Esophagus squamous epithelium (tissue), 5 donors: ENCODE measurements around the gene NELL1. TPM values are rescaled to one million over a fixed set of nuclear protein-coding genes. Genes with fewer than 3 reads are reported as not detected.

Experiments
- DNase-seq: peaks from one replicate; lab custom pipeline; 2025; lab: John Stamatoyannopoulos, UW
- H3K27ac ChIP-seq, 4 donors: fragments of 200-600 bp; sonication (generic); one replicate each; pipeline ENCODE4 v1.5.1; 2016 to 2019; ENCODE audit warnings: mild to moderate bottlenecking in 1 of 4
- H3K27me3 ChIP-seq, 4 donors: fragments of 200-600 bp; sonication (generic); 1 replicate in 3 of 4; 2 replicates in 1 of 4; pipeline versions ENCODE4 v1.5.1 to v1.6.0; 2017 to 2021; ENCODE audit warnings: antibody characterized with exemption in 1 of 4
- H3K36me3 ChIP-seq, 3 donors: fragments of 200-600 bp; sonication (generic); one replicate each; pipeline ENCODE4 v1.5.1; 2016 to 2019
- H3K4me1 ChIP-seq, 3 donors: fragments of 200-600 bp; sonication (generic); one replicate each; pipeline ENCODE4 v1.5.1; 2017 to 2019
- H3K4me3 ChIP-seq, 4 donors: fragments of 200-600 bp; sonication (generic); 1 replicate in 3 of 4; 2 replicates in 1 of 4; pipeline ENCODE4 v1.5.1; 2016 to 2019; ENCODE audit warnings: mild to moderate bottlenecking in 2 of 4, moderate library complexity in 1 of 4
- H3K9me3 ChIP-seq, 3 donors: fragments of 200-600 bp; sonication (generic); one replicate each; pipeline ENCODE4 v1.5.1; 2016 to 2019
- CTCF ChIP-seq, 6 experiments: fragments of 450-650 bp in 4 of 6; fragments of 200-600 bp in 2 of 6; sonication (generic) in 2 of 6; IDR thresholded peaks; one replicate each; pipeline ENCODE4 v1.5.1; 2016 to 2019; ENCODE audit warnings: antibody characterized with exemption in 6 of 6, mild to moderate bottlenecking in 4 of 6, moderate library complexity in 4 of 6
- POLR2A ChIP-seq, 4 donors: fragments of 450-650 bp; IDR thresholded peaks; one replicate each; pipeline ENCODE4 v1.6.1; 2017; ENCODE audit warnings: antibody characterized with exemption in 4 of 4, mild to moderate bottlenecking in 4 of 4, moderate library complexity in 3 of 4
- WGBS, 2 donors: methylation state at CpG; one replicate each; pipeline ENCODE4 v1.1.5; 2018; 5-methylcytosine and 5-hydroxymethylcytosine counted together
- intact Hi-C: fragments of 100-400 bp; cut with DNase I; formaldehyde crosslinking; loops from one replicate; pipeline ENCODE4 v1.15.0; 2022
- total RNA-seq, 4 donors: library from RNA; depleted of rRNA; stranded (reverse); fragments of >200 nt; gene quantifications; one replicate each; pipeline ENCODE4 v1.1.0, GENCODE V29; 2016
- donor health status: DM: yes; HTN: yes; CAD: no.

The NELL1 gene
- total RNA-seq, 4 donors from 2014 or later, result 1.5 TPM; not detected in 3

DNA sequence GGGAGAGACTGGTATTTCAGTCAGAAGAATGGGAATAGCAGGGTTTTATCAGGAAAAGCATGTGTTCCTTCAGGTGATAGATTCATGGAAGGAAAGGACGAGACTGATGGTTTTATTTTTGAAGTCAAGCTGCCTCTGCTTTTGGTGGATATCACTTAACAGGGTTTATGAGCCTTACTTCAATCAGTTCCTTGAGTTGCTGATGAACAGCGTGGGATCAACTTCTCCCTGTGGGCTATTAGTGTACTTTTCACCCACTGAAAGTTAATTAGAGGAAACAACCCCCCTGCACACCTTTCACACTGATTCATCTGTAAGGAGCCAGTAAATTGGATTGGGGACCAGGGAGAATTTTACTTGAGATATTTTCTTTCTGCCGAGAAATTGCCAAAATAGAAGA, 479.0 kb downstream of the NELL1 start:
- intact Hi-C loops, result no loop called here
- 62 to 72% methylated on average over 3 of the region's 3 CpGs for WGBS, 2 donors
- DNase-seq, result no peak
- Histone ChIP-seq H3K27me3 (no peaks in the 10 kb centered on the region), H3K36me3 (no peaks in the 10 kb centered on the region), H3K4me3 (no peak overlapping the region), H3K4me1 (no peaks in the 10 kb centered on the region), H3K9me3 (no peaks in the 10 kb centered on the region), H3K27ac (no peak overlapping the region)
- TF ChIP-seq POLR2A (IDR thresholded peaks at IDR 0.05) (no peak), CTCF (IDR thresholded peaks at IDR 0.05) (no peak)

GRCh38 chr11:21160140-21160539, 490.8 kb downstream of the NELL1 start:
- Histone ChIP-seq H3K9me3 (no peaks in the 10 kb centered on the region), H3K4me1 (no peaks in the 10 kb centered on the region), H3K27me3 (no peaks in the 10 kb centered on the region), H3K27ac (no peak overlapping the region), H3K36me3 (no peaks in the 10 kb centered on the region), H3K4me3 (no peak overlapping the region)
- intact Hi-C loops, result no loop called here
- TF ChIP-seq CTCF (IDR thresholded peaks at IDR 0.05), result no peak
- no peak for TF ChIP-seq POLR2A (IDR thresholded peaks at IDR 0.05)
- 68 to 74% methylated on average over 3 of the region's 3 CpGs for WGBS, 2 donors
- no peak for DNase-seq

GRCh38 chr11:21169639-21170038, 500.3 kb downstream of the NELL1 start:
- no peak overlapping the region for H3K27ac ChIP-seq
- 80 to 93% methylated on average over 1 to 3 of the region's 8 CpGs for WGBS, 2 donors
- TF ChIP-seq POLR2A (IDR thresholded peaks at IDR 0.05), result no peak
- no peak overlapping the region for H3K4me3 ChIP-seq
- intact Hi-C loops, result no loop called here
- H3K9me3 ChIP-seq, result no peaks in the 10 kb centered on the region
- no peaks in the 10 kb centered on the region for H3K36me3 ChIP-seq
- DNase-seq, result no peak
- H3K4me1 ChIP-seq, result no peaks in the 10 kb centered on the region
- no peaks in the 10 kb centered on the region for H3K27me3 ChIP-seq

GRCh38 chr11:21173476-21173875, 504.1 kb downstream of the NELL1 start:
- H3K4me1 ChIP-seq, result no peaks in the 10 kb centered on the region

GRCh38 chr11:21174781-21175180, 505.4 kb downstream of the NELL1 start:
- no peaks in the 10 kb centered on the region for H3K36me3 ChIP-seq
- intact Hi-C loops, result no loop called here
- H3K4me3 ChIP-seq, result no peak overlapping the region
- H3K9me3 ChIP-seq, result no peaks in the 10 kb centered on the region
- H3K27ac ChIP-seq, result no peak overlapping the region
- H3K27me3 ChIP-seq, result no peaks in the 10 kb centered on the region
- WGBS, 2 donors, result 38 to 55% methylated on average over 2 of the region's 2 CpGs
- H3K4me1 ChIP-seq, result no peaks in the 10 kb centered on the region
- DNase-seq, result no peak
- no peak for TF ChIP-seq POLR2A (IDR thresholded peaks at IDR 0.05)

More at GRCh38 chr11:21173476-21173875, 504.1 kb downstream of the NELL1 start:
- Histone ChIP-seq H3K27ac (no peak overlapping the region), H3K27me3 (no peaks in the 10 kb centered on the region), H3K9me3 (no peaks in the 10 kb centered on the region), H3K36me3 (no peaks in the 10 kb centered on the region), H3K4me3 (no peak overlapping the region)
- no peak for DNase-seq
- intact Hi-C loops, result no loop called here
- TF ChIP-seq POLR2A (IDR thresholded peaks at IDR 0.05), result no peak
- TF ChIP-seq CTCF (IDR thresholded peaks at IDR 0.05), result no peak

- 42 to 50% methylated on average over 2 of the region's 2 CpGs for WGBS, 2 donors
- Histone ChIP-seq H3K36me3 (no peaks in the 10 kb centered on the region), H3K27ac (no peak overlapping the region), H3K4me1 (no peaks in the 10 kb centered on the region), H3K27me3 (no peaks in the 10 kb centered on the region), H3K9me3 (no peaks in the 10 kb centered on the region), H3K4me3 (no peak overlapping the region)
- DNase-seq, result no peak
- TF ChIP-seq CTCF (IDR thresholded peaks at IDR 0.05) (no peak), POLR2A (IDR thresholded peaks at IDR 0.05) (no peak)
- intact Hi-C loops, result no loop called here
Observed at GRCh38 chr11:21177379-21177778, 508.0 kb downstream of the NELL1 start.
